T-helper 17 cell (primary cell): ENCODE measurements around the gene NDEL1. TPM values are rescaled to one million over a fixed set of nuclear protein-coding genes. Genes with fewer than 3 reads are reported as not detected.
A peak's percentile ranks its signal among the peaks of the same experiment; 100 is the strongest.

Experiments
- ATAC-seq: fragments of 150-1000 bp; cut with Tn5 transposase; 2 replicates; pipeline ENCODE4 v1.10.0; 2021; ENCODE audit warnings: mild to moderate bottlenecking, moderate library complexity
- DNase-seq, 3 donors: peaks; one replicate each; pipeline versions ENCODE4 v3.0.0 to v3.0.0-alpha.2; 2020 to 2021
- H3K9me3 ChIP-seq: one replicate; pipeline ENCODE4 v1.7.0; 2013; ENCODE audit warnings: low read length, mild to moderate bottlenecking; ENCODE audit not compliant: control insufficient read depth, poor library complexity, severe bottlenecking
- H3K27ac Mint-ChIP-seq: one replicate; pipeline ENCODE4 v1.8.0; 2022; ENCODE audit warnings: mild to moderate bottlenecking, moderate library complexity, mixed read lengths
- H3K27me3 Mint-ChIP-seq: one replicate; pipeline ENCODE4 v1.8.0; 2022; ENCODE audit warnings: mixed read lengths
- H3K36me3 Mint-ChIP-seq: one replicate; pipeline ENCODE4 v1.8.0; 2022; ENCODE audit warnings: low read depth, mixed read lengths
- H3K4me1 Mint-ChIP-seq: one replicate; pipeline ENCODE4 v1.8.0; 2022; ENCODE audit warnings: mild to moderate bottlenecking, mixed read lengths
- H3K4me3 Mint-ChIP-seq: one replicate; pipeline ENCODE4 v1.8.0; 2022; ENCODE audit warnings: mild to moderate bottlenecking, moderate library complexity, mixed read lengths
- total RNA-seq, 4 donors: library from RNA in 2 of 4; stranded (reverse) in 2 of 4; gene quantifications; one replicate each; pipeline ENCODE4 v1.2.3 and lab custom pipeline; 2022 to 2026

NDEL1 gene
- total RNA-seq, 2 donors from 2014 or later = 259 to 267 TPM

GRCh38 chr17:8479431-8479947 lies 43.8 kb downstream of the NDEL1 start:
- no peak overlapping the region for H3K4me3 Mint-ChIP-seq
- peaks cover 3% of the 10 kb centered on the region for H3K9me3 ChIP-seq
- H3K4me1 Mint-ChIP-seq = peaks cover 7% of the 10 kb centered on the region
- H3K36me3 Mint-ChIP-seq = peaks cover 14% of the 10 kb centered on the region
- DNase-seq (no peak), ATAC-seq (no peak)
- no peak overlapping the region for H3K27ac Mint-ChIP-seq
- H3K27me3 Mint-ChIP-seq = no peaks in the 10 kb centered on the region

DNA sequence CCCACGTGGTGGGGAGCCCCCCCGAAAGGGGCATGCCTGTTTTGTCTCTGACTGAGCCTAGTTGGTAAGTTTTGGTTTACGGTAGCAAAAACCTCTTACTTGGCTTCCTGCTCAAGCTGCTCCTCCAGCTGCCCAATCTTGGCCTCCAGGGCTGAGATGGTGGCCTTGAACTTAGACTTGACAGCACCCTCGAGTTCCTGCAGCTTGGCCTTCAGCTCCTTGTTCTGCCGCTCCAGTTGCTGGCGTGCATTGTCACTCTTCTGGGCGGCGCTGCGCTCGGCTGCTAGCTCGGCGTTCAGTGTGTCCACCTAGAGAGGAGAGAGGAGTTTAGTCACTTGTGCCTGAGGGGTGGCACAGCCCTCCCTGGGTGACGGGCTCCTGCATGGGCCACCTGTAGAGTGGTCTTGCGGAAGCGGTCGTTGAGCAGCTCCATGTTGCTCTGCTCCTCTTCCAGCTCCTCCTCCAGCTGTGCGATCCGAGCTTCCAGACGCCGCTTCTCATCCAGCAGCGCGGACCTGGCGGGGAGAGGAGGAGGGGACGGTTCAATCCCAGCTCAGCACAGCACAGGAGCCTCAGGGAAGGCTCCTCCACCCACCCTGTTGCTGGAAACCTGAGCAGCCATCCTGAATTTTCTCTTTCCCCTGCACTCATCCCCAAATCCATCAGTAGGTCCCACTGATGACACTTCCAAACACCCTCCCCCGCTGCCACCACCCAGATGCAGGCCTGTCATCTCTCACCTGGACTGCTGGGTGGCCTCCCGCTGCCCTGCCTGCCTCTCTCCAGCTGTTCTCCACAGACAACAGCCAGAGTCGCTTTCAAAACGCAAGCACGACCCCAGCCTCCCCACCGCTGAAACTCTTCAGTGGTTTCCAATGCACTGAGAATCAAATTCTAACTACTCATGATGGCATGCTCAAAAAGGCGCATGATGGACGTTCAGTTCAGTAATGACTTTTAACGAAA lies 44.6 kb downstream of the NDEL1 start:
- peaks cover 3% of the 10 kb centered on the region for H3K9me3 ChIP-seq
- Mint-ChIP-seq H3K4me1 (peaks cover 7% of the 10 kb centered on the region), H3K27ac (no peak overlapping the region), H3K27me3 (no peaks in the 10 kb centered on the region), H3K36me3 (peaks cover 13% of the 10 kb centered on the region), H3K4me3 (no peak overlapping the region)
- DNase-seq (no peak), ATAC-seq (no peak)

DNA sequence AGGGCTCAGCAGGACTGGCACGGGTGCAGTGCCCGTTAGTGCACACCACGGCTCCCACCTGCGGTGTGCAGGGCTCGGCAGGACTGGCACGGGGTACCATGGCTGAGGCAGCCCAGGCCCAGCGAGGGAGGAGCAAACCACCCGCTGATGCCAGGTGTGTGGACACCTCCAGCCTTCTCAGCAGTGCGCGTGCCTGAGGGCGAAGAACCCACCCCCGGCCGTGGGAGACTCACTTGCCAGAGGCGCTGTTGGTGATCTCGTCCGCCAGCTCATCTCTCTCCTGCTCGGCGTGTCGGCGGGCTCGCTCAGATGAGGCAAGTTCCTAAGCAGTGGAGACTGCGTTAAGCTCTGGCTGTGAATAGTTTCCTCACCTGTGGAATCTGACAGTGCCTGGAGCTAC lies 45.4 kb downstream of the NDEL1 start:
- H3K27ac Mint-ChIP-seq = no peak overlapping the region
- no peaks in the 10 kb centered on the region for H3K27me3 Mint-ChIP-seq
- H3K4me1 Mint-ChIP-seq = peaks cover 7% of the 10 kb centered on the region
- DNase-seq (no peak), ATAC-seq (no peak)
- peaks cover 9% of the 10 kb centered on the region for H3K36me3 Mint-ChIP-seq
- no peak overlapping the region for H3K4me3 Mint-ChIP-seq
- peaks cover 3% of the 10 kb centered on the region for H3K9me3 ChIP-seq

DNA sequence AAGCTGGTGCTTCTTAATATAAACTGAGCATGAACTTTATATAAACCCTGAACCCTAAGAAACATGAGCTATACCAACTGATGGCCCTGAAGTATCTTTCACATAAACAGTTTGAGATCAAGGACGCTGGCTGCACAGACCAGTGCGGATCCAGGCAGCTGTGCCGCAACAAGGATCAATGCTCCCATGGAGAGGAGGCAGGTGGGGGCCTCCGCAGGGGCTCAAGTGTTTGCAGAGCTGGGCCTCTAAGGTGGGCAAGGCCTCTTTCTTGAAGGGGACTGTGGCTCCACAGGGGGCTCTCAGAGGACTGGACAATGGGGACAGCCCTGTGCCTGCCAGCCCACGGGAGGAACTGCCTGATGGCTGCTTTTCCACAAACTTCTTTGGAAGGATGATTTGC lies 46.0 kb downstream of the NDEL1 start:
- H3K4me3 Mint-ChIP-seq = no peak overlapping the region
- H3K4me1 Mint-ChIP-seq = peaks cover 5% of the 10 kb centered on the region
- ATAC-seq = no peak
- H3K27me3 Mint-ChIP-seq = no peaks in the 10 kb centered on the region
- H3K27ac Mint-ChIP-seq = no peak overlapping the region
- peaks cover 3% of the 10 kb centered on the region for H3K9me3 ChIP-seq
- no peak for DNase-seq
- peaks cover 9% of the 10 kb centered on the region for H3K36me3 Mint-ChIP-seq

- Mint-ChIP-seq H3K27me3 (no peaks in the 10 kb centered on the region), H3K4me3 (peak overlapping the region; percentile 42), H3K4me1 (peaks cover 5% of the 10 kb centered on the region), H3K27ac (no peak overlapping the region), H3K36me3 (peaks cover 11% of the 10 kb centered on the region)
- ATAC-seq (no peak), DNase-seq (no peak)
- peaks cover 3% of the 10 kb centered on the region for H3K9me3 ChIP-seq
These were observed 46.9 kb downstream of the NDEL1 start for GRCh38 chr17:8482546-8482945.

DNA sequence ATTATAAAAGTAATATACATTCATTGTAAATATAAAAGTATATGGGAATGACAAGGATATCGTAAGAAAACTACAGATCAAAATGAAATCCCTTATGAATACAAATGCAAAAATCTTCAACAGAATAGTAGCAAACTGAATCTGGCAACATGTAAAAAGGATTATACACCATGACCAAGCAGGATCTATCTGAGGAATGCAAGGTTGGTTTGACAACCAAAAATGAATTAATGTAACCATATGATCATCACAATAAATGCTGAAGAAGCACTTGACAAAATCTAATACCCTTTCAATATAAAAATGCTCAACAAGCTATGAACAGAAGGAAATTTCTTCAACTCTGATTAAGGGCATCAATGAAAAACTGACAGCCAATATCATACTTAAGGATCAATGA lies 48.8 kb downstream of the NDEL1 start:
- H3K27me3 Mint-ChIP-seq = no peaks in the 10 kb centered on the region
- peaks cover 11% of the 10 kb centered on the region for H3K36me3 Mint-ChIP-seq
- H3K4me3 Mint-ChIP-seq = no peak overlapping the region
- H3K4me1 Mint-ChIP-seq = peaks cover 2% of the 10 kb centered on the region
- no peak overlapping the region for H3K27ac Mint-ChIP-seq
- ATAC-seq (no peak), DNase-seq (no peak)
- peaks cover 3% of the 10 kb centered on the region for H3K9me3 ChIP-seq

GRCh38 chr17:8485491-8485890 lies 49.8 kb downstream of the NDEL1 start:
- Mint-ChIP-seq H3K36me3 (peaks cover 8% of the 10 kb centered on the region), H3K4me3 (no peak overlapping the region)
- no peak for ATAC-seq

DNA sequence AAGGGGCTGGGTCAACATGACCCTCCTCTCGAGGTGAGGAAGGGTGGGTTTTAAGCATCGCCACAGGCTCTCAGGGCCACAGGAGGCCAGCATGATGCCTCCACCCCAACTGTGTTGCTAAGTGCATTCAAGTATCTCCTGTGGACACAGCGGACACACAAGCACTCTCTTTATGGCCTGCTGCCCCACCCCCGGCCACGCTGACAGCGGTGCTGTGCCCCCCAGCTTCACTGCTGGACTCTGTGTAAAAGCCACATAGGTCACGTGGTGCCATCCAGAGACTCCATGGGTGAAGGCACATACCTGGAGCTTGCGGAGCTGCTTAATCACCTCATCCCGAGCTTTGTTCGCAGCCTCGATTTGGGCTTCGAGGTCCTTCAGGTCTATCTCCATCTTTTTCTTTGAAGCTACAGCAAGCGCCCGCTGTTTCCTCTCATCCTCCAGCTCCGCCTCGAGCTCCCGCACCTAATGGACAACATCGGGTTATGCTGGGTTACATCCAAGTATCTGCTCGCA lies 51.5 kb downstream of the NDEL1 start:
- Mint-ChIP-seq H3K4me3 (no peak overlapping the region), H3K27ac (no peak overlapping the region), H3K36me3 (peaks cover 5% of the 10 kb centered on the region), H3K4me1 (no peaks in the 10 kb centered on the region), H3K27me3 (no peaks in the 10 kb centered on the region)
- ATAC-seq (no peak), DNase-seq (no peak)
- peaks cover 3% of the 10 kb centered on the region for H3K9me3 ChIP-seq

More at GRCh38 chr17:8485491-8485890, 49.8 kb downstream of the NDEL1 start:
- H3K27ac Mint-ChIP-seq = no peak overlapping the region
- H3K4me1 Mint-ChIP-seq = no peaks in the 10 kb centered on the region
- no peak for DNase-seq
- peaks cover 3% of the 10 kb centered on the region for H3K9me3 ChIP-seq
- H3K27me3 Mint-ChIP-seq = no peaks in the 10 kb centered on the region

- ATAC-seq (no peak), DNase-seq (no peak)
- Mint-ChIP-seq H3K4me1 (no peaks in the 10 kb centered on the region), H3K36me3 (peaks cover 2% of the 10 kb centered on the region), H3K27me3 (no peaks in the 10 kb centered on the region), H3K27ac (no peak overlapping the region), H3K4me3 (no peak overlapping the region)
- peaks cover 3% of the 10 kb centered on the region for H3K9me3 ChIP-seq
These were observed 52.1 kb downstream of the NDEL1 start for GRCh38 chr17:8487743-8488142.

GRCh38 chr17:8488491-8488890 lies 52.8 kb downstream of the NDEL1 start:
- Mint-ChIP-seq H3K4me3 (no peak overlapping the region), H3K27me3 (no peaks in the 10 kb centered on the region), H3K4me1 (no peaks in the 10 kb centered on the region), H3K36me3 (peaks cover 2% of the 10 kb centered on the region), H3K27ac (no peak overlapping the region)
- peak; percentile 26 for ATAC-seq
- no peak for DNase-seq
- peaks cover 3% of the 10 kb centered on the region for H3K9me3 ChIP-seq

DNA sequence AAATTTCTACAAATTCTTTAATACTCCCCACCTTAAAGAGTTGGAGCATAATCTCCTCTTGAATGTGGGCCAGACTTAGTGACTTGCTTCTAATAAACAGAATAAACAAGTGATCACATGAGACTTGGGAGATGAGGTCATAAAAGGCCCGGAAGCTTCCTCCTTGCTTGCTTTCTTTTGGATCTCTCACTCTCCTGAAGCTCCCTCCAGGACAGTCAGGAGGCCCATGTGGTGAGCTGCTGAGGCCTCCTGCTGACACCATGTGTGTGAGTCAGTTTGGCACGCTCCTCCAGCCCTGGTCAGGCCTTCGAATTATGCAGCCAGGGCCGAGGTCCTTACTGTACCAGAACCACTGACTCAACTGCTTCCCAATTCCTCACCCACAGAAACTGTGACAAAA lies 53.2 kb downstream of the NDEL1 start:
- Mint-ChIP-seq H3K27ac (no peak overlapping the region), H3K36me3 (peaks cover 2% of the 10 kb centered on the region)
- ATAC-seq = no peak

GRCh38 chr17:8489841-8490240 lies 54.2 kb downstream of the NDEL1 start:
- no peak overlapping the region for H3K4me3 Mint-ChIP-seq
- no peaks in the 10 kb centered on the region for H3K27me3 Mint-ChIP-seq
- H3K27ac Mint-ChIP-seq = no peak overlapping the region
- DNase-seq (no peak), ATAC-seq (no peak)
- H3K36me3 Mint-ChIP-seq = peaks cover 2% of the 10 kb centered on the region
- H3K9me3 ChIP-seq = no peaks in the 10 kb centered on the region
- H3K4me1 Mint-ChIP-seq = no peaks in the 10 kb centered on the region

More for the DNA sequence above, 53.2 kb downstream of the NDEL1 start:
- Mint-ChIP-seq H3K4me1 (no peaks in the 10 kb centered on the region), H3K27me3 (no peaks in the 10 kb centered on the region), H3K4me3 (peak overlapping the region; percentile 19)
- H3K9me3 ChIP-seq = peaks cover 3% of the 10 kb centered on the region
- DNase-seq = no peak

GRCh38 chr17:8490256-8491023 lies 54.8 kb downstream of the NDEL1 start:
- no peaks in the 10 kb centered on the region for H3K4me1 Mint-ChIP-seq
- DNase-seq (no peak), ATAC-seq (no peak)
- peak overlapping the region; percentile 67 for H3K27ac Mint-ChIP-seq
- H3K36me3 Mint-ChIP-seq = peaks cover 2% of the 10 kb centered on the region
- no peaks in the 10 kb centered on the region for H3K27me3 Mint-ChIP-seq
- no peak overlapping the region for H3K4me3 Mint-ChIP-seq
- no peaks in the 10 kb centered on the region for H3K9me3 ChIP-seq
